ENCODE data around the gene CDC42BPA.
"Not testable (repeated sequence)": the region's sequence is repeated elsewhere in the genome, so short reads cannot be mapped to it uniquely, and the experiment has no call there.

Gene CDC42BPA

GRCh38 chr1:227125929-227126545 is 192.3 kb downstream of the CDC42BPA start:
- no peak for DNase-seq

GRCh38 chr1:227124473-227124872 is 193.8 kb downstream of the CDC42BPA start:
- no peak for DNase-seq

GRCh38 chr1:227120826-227121225 is 197.5 kb downstream of the CDC42BPA start:
- DNase-seq = no peak

GRCh38 chr1:227112538-227112937 is 205.8 kb downstream of the CDC42BPA start:
- DNase-seq = no peak

- DNase-seq = no peak
Measured at GRCh38 chr1:227111782-227112181, 206.5 kb downstream of the CDC42BPA start.

GRCh38 chr1:227105291-227105690 is 213.0 kb downstream of the CDC42BPA start:
- not testable (repeated sequence) for DNase-seq

- no peak for DNase-seq
Measured at GRCh38 chr1:227102056-227102455, 216.2 kb downstream of the CDC42BPA start.

- no peak for DNase-seq
Measured at GRCh38 chr1:227094249-227094966, 223.9 kb downstream of the CDC42BPA start.

GRCh38 chr1:227093309-227093708 is 225.0 kb downstream of the CDC42BPA start:
- DNase-seq = no peak

GRCh38 chr1:227092069-227092468 is 226.2 kb downstream of the CDC42BPA start:
- no peak for DNase-seq

- no peak for DNase-seq
Measured at GRCh38 chr1:227086636-227087035, 231.7 kb downstream of the CDC42BPA start.

GRCh38 chr1:227082999-227083746 is 235.1 kb downstream of the CDC42BPA start:
- no peak for DNase-seq

- DNase-seq = no peak
Measured at GRCh38 chr1:227077783-227078182, 240.5 kb downstream of the CDC42BPA start.

GRCh38 chr1:227073786-227074185 is 244.5 kb downstream of the CDC42BPA start:
- DNase-seq = no peak

- no peak for DNase-seq
Measured at GRCh38 chr1:227072991-227073390, 245.3 kb downstream of the CDC42BPA start.

- no peak for DNase-seq
Measured at GRCh38 chr1:227071895-227072587, 246.3 kb downstream of the CDC42BPA start.

- DNase-seq = no peak
Measured at GRCh38 chr1:227070638-227071285, 247.5 kb downstream of the CDC42BPA start.

GRCh38 chr1:227069490-227069889 is 248.8 kb downstream of the CDC42BPA start:
- DNase-seq = no peak

- DNase-seq = no peak
Measured at GRCh38 chr1:227068883-227069282, 249.4 kb downstream of the CDC42BPA start.

- no peak for DNase-seq
Measured at GRCh38 chr1:227066999-227067398, 251.3 kb downstream of the CDC42BPA start.

GRCh38 chr1:227065311-227065710 is 253.0 kb downstream of the CDC42BPA start:
- no peak for DNase-seq

GRCh38 chr1:227062306-227062705 is 256.0 kb downstream of the CDC42BPA start:
- no peak for DNase-seq

GRCh38 chr1:227059076-227059475 is 259.2 kb downstream of the CDC42BPA start:
- no peak for DNase-seq

All from CD4-positive, alpha-beta T cell treated with Interferon gamma for 1 hour (primary cell).